Neural progenitor cell (in vitro differentiated cells): Measurements from ENCODE around the gene SLC51A. TPM values are rescaled to one million over a fixed set of nuclear protein-coding genes. Genes with fewer than 3 reads are reported as not detected.
A peak's percentile ranks its signal among the peaks of the same experiment; 100 is the strongest.
"Not testable (repeated sequence)": the region's sequence is repeated elsewhere in the genome, so short reads cannot be mapped to it uniquely, and the experiment has no call there.

Experiments used
- DNase-seq: peaks from one replicate; pipeline ENCODE4 v3.0.0-alpha.2; 2016; ENCODE audit warnings: low spot score
- H2AFZ ChIP-seq: fragments of 200-600 bp; sonication (generic); replicated peaks from 2 replicates; pipeline ENCODE4 v1.6.1; 2016; ENCODE audit warnings: antibody characterized with exemption
- H3F3A ChIP-seq: fragments of 200-600 bp; sonication (generic); 2 replicates; pipeline ENCODE4 v1.6.1; 2016; ENCODE audit warnings: antibody characterized with exemption, low read depth
- H3K27ac ChIP-seq: fragments of 200-600 bp; sonication (generic); 2 replicates; pipeline ENCODE4 v1.5.1; 2016; ENCODE audit warnings: mild to moderate bottlenecking
- H3K27me3 ChIP-seq: fragments of 200-600 bp; sonication (generic); 2 replicates; pipeline ENCODE4 v1.6.1; 2016; ENCODE audit warnings: mild to moderate bottlenecking, moderate library complexity
- H3K36me3 ChIP-seq: fragments of 200-600 bp; sonication (generic); 2 replicates; pipeline ENCODE4 v1.5.1; 2016
- H3K4me1 ChIP-seq: fragments of 200-600 bp; sonication (generic); 2 replicates; pipeline ENCODE4 v1.6.1; 2016; ENCODE audit warnings: mixed run types
- H3K4me2 ChIP-seq: fragments of 200-600 bp; sonication (generic); 2 replicates; pipeline ENCODE4 v1.6.1; 2016
- H3K4me3 ChIP-seq: fragments of 200-600 bp; sonication (generic); 2 replicates; pipeline ENCODE4 v1.5.1; 2016
- H3K79me2 ChIP-seq: fragments of 200-600 bp; sonication (generic); 2 replicates; pipeline ENCODE4 v1.6.1; 2016; ENCODE audit warnings: low read depth
- H3K9ac ChIP-seq: fragments of 200-600 bp; sonication (generic); 2 replicates; pipeline ENCODE4 v1.6.1; 2016
- H3K9me3 ChIP-seq: fragments of 200-600 bp; sonication (generic); 2 replicates; pipeline ENCODE4 v1.5.1; 2016; ENCODE audit warnings: low read depth
- H4K20me1 ChIP-seq: fragments of 200-600 bp; sonication (generic); 2 replicates; pipeline ENCODE4 v1.6.1; 2016; ENCODE audit warnings: low read depth
- H3K27ac Mint-ChIP-seq: 3 replicates; pipeline ENCODE4 v1.8.0; 2021; ENCODE audit warnings: mixed read lengths
- H3K27me3 Mint-ChIP-seq: 2 replicates; pipeline ENCODE4 v1.8.0; 2022; ENCODE audit warnings: low read depth, mild to moderate bottlenecking, inconsistent platforms, moderate library complexity, mixed read lengths; ENCODE audit not compliant: insufficient read depth
- H3K36me3 Mint-ChIP-seq: 3 replicates; pipeline ENCODE4 v1.8.0; 2021; ENCODE audit warnings: mixed read lengths
- H3K4me1 Mint-ChIP-seq: 3 replicates; pipeline ENCODE4 v1.8.0; 2021; ENCODE audit warnings: mixed read lengths
- H3K4me3 Mint-ChIP-seq: 3 replicates; pipeline ENCODE4 v1.8.0; 2021; ENCODE audit warnings: mild to moderate bottlenecking, moderate library complexity, mixed read lengths
- H3K9me3 Mint-ChIP-seq: 3 replicates; pipeline ENCODE4 v1.8.0; 2020; ENCODE audit warnings: mixed read lengths
- CTCF ChIP-seq: fragments of 200-600 bp; sonication (generic); IDR thresholded peaks from 2 replicates; pipeline ENCODE4 v1.5.1; 2017; ENCODE audit warnings: antibody characterized with exemption, mild to moderate bottlenecking
- EZH2 ChIP-seq: fragments of 200-600 bp; sonication (generic); IDR thresholded peaks from 2 replicates; pipeline ENCODE4 v1.6.1; 2017; ENCODE audit warnings: antibody characterized with exemption, mild to moderate bottlenecking, moderate library complexity
- EZH2phosphoT487 ChIP-seq: fragments of 200-600 bp; sonication (generic); IDR thresholded peaks from 2 replicates; pipeline ENCODE4 v1.6.1; 2017; ENCODE audit warnings: antibody characterized with exemption
- total RNA-seq: library from RNA; depleted of rRNA; stranded (reverse); fragments of >200 nt; gene quantifications from 2 replicates; pipeline ENCODE4 v1.2.3, GENCODE V29; 2015; ENCODE audit warnings: low replicate concordance

SLC51A gene
- total RNA-seq, 1 donor from 2014 or later, result not detected

GRCh38 chr3:196202516-196202970, 13.8 kb upstream of the SLC51A start:
- TF ChIP-seq EZH2phosphoT487 (no peak), CTCF (no peak), EZH2 (no peak)
- Histone ChIP-seq H3K4me2 (no peak overlapping the region), H2AFZ (no peak overlapping the region), H3F3A (peaks cover 5% of the 10 kb centered on the region), H4K20me1 (no peaks in the 10 kb centered on the region), H3K27ac (no peak overlapping the region), H3K9me3 (no peaks in the 10 kb centered on the region), H3K9ac (no peak overlapping the region), H3K27me3 (peaks cover 15% of the 10 kb centered on the region), H3K4me1 (no peaks in the 10 kb centered on the region), H3K4me3 (no peak overlapping the region), H3K36me3 (no peaks in the 10 kb centered on the region), H3K79me2 (no peaks in the 10 kb centered on the region)
- no peak for DNase-seq
- H3K9me3 Mint-ChIP-seq, result peaks cover 4% of the 10 kb centered on the region
- peak overlapping the region; percentile 59 for H3K4me3 Mint-ChIP-seq
- no peaks in the 10 kb centered on the region for H3K36me3 Mint-ChIP-seq
- peak overlapping the region; percentile 83 for H3K27ac Mint-ChIP-seq
- no peaks in the 10 kb centered on the region for H3K27me3 Mint-ChIP-seq
- H3K4me1 Mint-ChIP-seq, result peaks cover 12% of the 10 kb centered on the region

- Histone ChIP-seq H3K9ac (no peak overlapping the region), H3F3A (peaks cover 14% of the 10 kb centered on the region), H3K4me1 (no peaks in the 10 kb centered on the region), H3K4me2 (no peak overlapping the region), H3K4me3 (no peak overlapping the region), H3K79me2 (no peaks in the 10 kb centered on the region), H2AFZ (no peak overlapping the region), H4K20me1 (no peaks in the 10 kb centered on the region), H3K9me3 (no peaks in the 10 kb centered on the region), H3K36me3 (no peaks in the 10 kb centered on the region), H3K27me3 (peaks cover 24% of the 10 kb centered on the region), H3K27ac (no peak overlapping the region)
- peaks cover 4% of the 10 kb centered on the region for H3K9me3 Mint-ChIP-seq
- no peak overlapping the region for H3K4me3 Mint-ChIP-seq
- no peak for TF ChIP-seq CTCF
- no peak for TF ChIP-seq EZH2
- no peak for TF ChIP-seq EZH2phosphoT487
- no peaks in the 10 kb centered on the region for H3K27me3 Mint-ChIP-seq
- peaks cover 12% of the 10 kb centered on the region for H3K4me1 Mint-ChIP-seq
- H3K27ac Mint-ChIP-seq, result no peak overlapping the region
- H3K36me3 Mint-ChIP-seq, result no peaks in the 10 kb centered on the region
- DNase-seq, result no peak
Measured at GRCh38 chr3:196203846-196204245, 12.5 kb upstream of the SLC51A start.

GRCh38 chr3:196205442-196206205, 10.7 kb upstream of the SLC51A start:
- H3K4me1 Mint-ChIP-seq, result peaks cover 12% of the 10 kb centered on the region
- H3K4me2 ChIP-seq, H3K27ac Mint-ChIP-seq, H3K27ac ChIP-seq, H3K36me3 ChIP-seq, H3K9me3 ChIP-seq, H3K9ac ChIP-seq, H3K79me2 ChIP-seq, H3K4me3 ChIP-seq, H3K4me3 Mint-ChIP-seq, H4K20me1 ChIP-seq, H3K9me3 Mint-ChIP-seq, DNase-seq, H3K36me3 Mint-ChIP-seq, H3K4me1 ChIP-seq, H3K27me3 Mint-ChIP-seq, H2AFZ ChIP-seq: not testable (repeated sequence)
- H3K27me3 ChIP-seq, result peaks cover 24% of the 10 kb centered on the region
- peaks cover 14% of the 10 kb centered on the region for H3F3A ChIP-seq
- peak; percentile 4 for TF ChIP-seq CTCF
